Choroid plexus epithelial cell (primary cell): Measurements from ENCODE around the gene COG5.
A peak's percentile ranks its signal among the peaks of the same experiment; 100 is the strongest.

ENCODE experiments used
- DNase-seq: peaks from one replicate; pipeline ENCODE4 v3.0.0-alpha.2; 2010; ENCODE audit warnings: low read depth
- H3K4me3 ChIP-seq: 2 replicates; pipeline ENCODE4 v1.5.1; 2011; ENCODE audit warnings: low read depth, mild to moderate bottlenecking, control low read depth, low read length, moderate library complexity
- CTCF ChIP-seq: conservative IDR thresholded peaks from 2 replicates; pipeline ENCODE4 v1.5.1; 2011; ENCODE audit warnings: low read depth, mild to moderate bottlenecking, control low read depth, inconsistent platforms, low read length, moderate library complexity

COG5 gene

GRCh38 chr7:107170051-107170915, 393.4 kb downstream of the COG5 start:
- no peak for TF ChIP-seq CTCF
- peak overlapping the region; percentile 92 for H3K4me3 ChIP-seq
- no peak for DNase-seq

DNA sequence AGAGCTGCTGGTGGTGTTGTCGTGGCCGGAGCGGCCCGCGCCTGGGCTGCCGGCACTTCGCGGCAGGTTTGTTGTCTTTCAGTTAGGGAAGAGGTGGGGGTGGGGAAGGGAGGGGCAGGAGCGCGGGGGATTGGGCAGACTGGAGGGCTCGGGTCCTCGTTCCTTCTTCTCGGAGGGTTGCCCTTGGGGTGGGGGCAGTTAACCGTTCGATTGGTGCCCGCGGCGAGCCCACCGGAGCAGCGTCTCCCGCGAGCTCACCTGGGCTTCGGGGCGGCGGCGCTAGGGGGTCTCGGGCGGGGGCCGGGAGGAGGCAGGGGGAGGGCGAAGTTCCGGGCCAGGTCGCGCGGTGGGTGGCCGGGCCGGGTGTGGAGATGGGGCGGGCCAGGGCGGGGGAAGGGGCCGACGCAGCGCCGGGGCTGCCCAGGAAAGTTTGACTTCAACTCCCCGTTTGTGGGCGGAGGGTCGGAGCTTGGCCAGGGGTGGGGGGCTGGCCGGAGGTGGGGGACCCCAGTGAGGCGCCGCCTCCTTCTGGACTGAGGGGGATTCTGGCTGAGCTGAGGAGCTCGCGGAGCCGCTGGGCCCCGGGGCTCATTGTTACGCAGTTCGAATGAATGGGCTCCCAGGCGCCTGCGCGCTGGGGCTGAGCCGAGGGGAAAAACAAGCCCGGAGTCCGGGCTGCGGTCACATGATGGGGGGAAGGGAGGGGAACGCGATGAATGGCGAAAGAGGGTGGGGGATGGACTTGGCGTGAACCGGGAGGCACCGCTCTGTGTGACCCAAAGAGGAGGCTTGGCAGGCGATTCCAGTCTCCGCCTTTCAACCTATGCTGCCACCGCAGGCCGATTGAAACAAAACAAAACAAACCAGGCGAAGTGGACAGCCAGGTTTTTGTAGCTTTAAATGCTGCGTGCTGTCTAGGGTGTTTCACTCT, 394.3 kb downstream of the COG5 start:
- peak; percentile 99 for DNase-seq
- peak overlapping the region; percentile 92 for H3K4me3 ChIP-seq
- peak; percentile 19 for TF ChIP-seq CTCF

DNA sequence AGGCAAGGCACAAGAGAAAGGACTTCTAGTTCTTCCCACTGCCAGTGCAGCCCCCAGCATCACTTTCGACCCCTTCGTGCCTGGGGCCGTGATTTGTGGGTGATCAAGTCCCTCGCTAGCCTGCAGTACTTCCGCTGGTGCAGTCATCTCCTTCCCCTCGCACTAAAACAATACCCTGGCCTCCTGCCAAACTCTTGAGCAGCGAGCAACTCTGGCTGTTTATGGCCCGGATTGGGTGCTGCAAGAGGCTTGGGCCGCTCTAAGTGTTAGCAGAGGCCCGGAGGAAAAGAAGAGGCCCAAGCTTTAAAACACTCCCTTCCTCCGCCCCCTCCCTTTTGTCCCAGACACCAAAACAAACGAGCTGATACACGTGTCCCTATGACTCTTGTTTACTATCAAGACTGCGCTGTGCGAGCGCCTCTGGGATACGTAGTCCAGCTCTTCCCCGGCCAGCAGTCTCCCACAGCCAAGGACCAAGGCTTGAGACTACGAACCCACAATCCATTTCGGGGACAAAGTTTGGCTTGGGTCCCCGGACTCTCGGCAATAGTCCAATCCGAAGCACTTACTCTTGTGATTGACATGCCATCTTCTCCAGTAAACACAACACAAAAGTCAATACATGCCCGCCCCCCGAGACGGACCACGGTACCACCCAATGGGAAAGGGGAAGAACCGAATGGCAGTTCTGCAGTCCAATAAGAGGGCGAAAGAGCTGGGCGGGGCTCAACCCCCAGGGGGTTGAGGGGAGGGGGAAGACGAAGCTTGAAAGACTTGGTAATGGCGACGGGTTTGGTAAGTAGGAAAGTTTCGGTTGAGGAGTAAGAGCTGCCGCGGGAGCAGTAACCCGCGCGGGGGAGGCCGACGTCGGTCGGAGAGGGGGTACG, 395.2 kb downstream of the COG5 start, which contains the start of gene HBP1:
TSS of gene HBP1 (plus strand) at position 771 of the 887 bp plus-strand sequence. CDS start 10,891 bp downstream, outside the sequence.
- peak within 1 kb of the TSS; percentile 92 for H3K4me3 ChIP-seq
- no peak for TF ChIP-seq CTCF
- DNase-seq = peak; percentile 100

GRCh38 chr7:107167483-107168232, 396.1 kb downstream of the COG5 start:
- peak overlapping the region; percentile 64 for H3K4me3 ChIP-seq
- DNase-seq = peak; percentile 93
- peak; percentile 41 for TF ChIP-seq CTCF

GRCh38 chr7:107166736-107167426, 396.8 kb downstream of the COG5 start:
- H3K4me3 ChIP-seq = peak overlapping the region; percentile 64
- TF ChIP-seq CTCF = no peak
- DNase-seq = no peak
